T-cell (primary cell): ENCODE results near the gene CEBPE. TPM values are rescaled to one million over a fixed set of nuclear protein-coding genes. Genes with fewer than 3 reads are reported as not detected.

Experiments used
- ATAC-seq, 4 experiments: fragments of 200-7000 bp in 3 of 4; fragments of 150-1000 bp in 1 of 4; cut with Tn5 transposase; replicated peaks in 1 of 4; 1 replicate in 3 of 4; 2 replicates in 1 of 4; pipeline ENCODE4 v1.10.0; 2021; ENCODE audit warnings: moderate library complexity in 3 of 4, mild to moderate bottlenecking in 2 of 4, moderate number of reproducible peaks in 1 of 4
- CTCF ChIA-PET, 2 donors: fragments of 300-600 bp; sonication (Branson Sonifier 250); formaldehyde crosslinking; loops; one replicate each; lab custom pipeline; 2022; ENCODE audit warnings: antibody characterized with exemption in 2 of 2; lab: Charles Lee
- POLR2A ChIA-PET, 2 donors: fragments of 300-600 bp; sonication (Branson Sonifier 250); formaldehyde crosslinking; loops; one replicate each; lab custom pipeline; 2022; ENCODE audit warnings: antibody characterized with exemption in 2 of 2; lab: Charles Lee
- DNase-seq, 35 experiments: peaks; one replicate each; pipeline versions ENCODE4 v3.0.0 to v3.0.0-alpha.2; 2013 to 2023
- H3K27ac ChIP-seq: one replicate; pipeline ENCODE4 v1.5.1; 2013; ENCODE audit warnings: low read length
- H3K27me3 ChIP-seq, 2 experiments: replicated peaks in 1 of 2; 1 replicate in 1 of 2; 2 replicates in 1 of 2; pipeline versions ENCODE4 v1.6.1 to v1.7.0; 2013; ENCODE audit warnings: low read length in 1 of 2, mixed read lengths in 1 of 2; ENCODE audit not compliant: control insufficient read depth in 2 of 2, insufficient read depth in 2 of 2; ENCODE audit errors: extremely low read depth in 1 of 2
- H3K36me3 ChIP-seq, 2 donors: 1 replicate in 1 of 2; 2 replicates in 1 of 2; pipeline versions ENCODE4 v1.6.1 to v1.7.0; 2013; ENCODE audit warnings: low read length in 1 of 2; ENCODE audit not compliant: control insufficient read depth in 2 of 2, insufficient read depth in 1 of 2; ENCODE audit errors: extremely low read depth in 1 of 2
- H3K4me1 ChIP-seq, 2 experiments: 1 replicate in 1 of 2; 2 replicates in 1 of 2; pipeline versions ENCODE4 v1.6.1 to v1.7.0; 2013; ENCODE audit warnings: low read length in 2 of 2, mixed read lengths in 1 of 2; ENCODE audit not compliant: insufficient read depth in 2 of 2, control insufficient read depth in 1 of 2; ENCODE audit errors: extremely low read depth in 1 of 2
- H3K4me3 ChIP-seq, 2 donors: 1 replicate in 1 of 2; 2 replicates in 1 of 2; pipeline versions ENCODE4 v1.5.1 to v1.7.0; 2013; ENCODE audit warnings: mild to moderate bottlenecking in 2 of 2, low read length in 1 of 2, moderate library complexity in 1 of 2; ENCODE audit not compliant: control insufficient read depth in 1 of 2; ENCODE audit errors: extremely low read depth in 1 of 2
- H3K9me3 ChIP-seq: 2 replicates; pipeline ENCODE4 v1.7.0; 2013
- H3K27ac Mint-ChIP-seq, 2 donors: one replicate each; pipeline ENCODE4 v1.8.0; 2020 to 2021; ENCODE audit warnings: mild to moderate bottlenecking in 2 of 2, mixed read lengths in 2 of 2
- H3K27me3 Mint-ChIP-seq, 2 donors: one replicate each; pipeline ENCODE4 v1.8.0; 2021 to 2022; ENCODE audit warnings: mixed read lengths in 2 of 2
- H3K36me3 Mint-ChIP-seq: one replicate; pipeline ENCODE4 v1.8.0; 2021; ENCODE audit warnings: mixed read lengths
- H3K4me1 Mint-ChIP-seq, 3 donors: one replicate each; pipeline ENCODE4 v1.8.0; 2020 to 2022; ENCODE audit warnings: mixed read lengths in 3 of 3, mild to moderate bottlenecking in 1 of 3
- H3K4me3 Mint-ChIP-seq, 3 donors: one replicate each; pipeline ENCODE4 v1.8.0; 2020 to 2022; ENCODE audit warnings: mild to moderate bottlenecking in 3 of 3, mixed read lengths in 3 of 3, moderate library complexity in 3 of 3
- H3K9me3 Mint-ChIP-seq, 3 donors: one replicate each; pipeline ENCODE4 v1.8.0; 2020 to 2022; ENCODE audit warnings: mixed read lengths in 3 of 3
- WGBS: methylation state at CpG from one replicate; pipeline ENCODE4 v1.1.5; 2013; ENCODE audit warnings: missing lambda C conversion rate; ENCODE audit not compliant: insufficient coverage; 5-methylcytosine and 5-hydroxymethylcytosine counted together
- total RNA-seq, 35 experiments: library from RNA in 6 of 35; stranded (reverse) in 6 of 35; fragments of 120-200 nt in 1 of 35; gene quantifications; one replicate each; pipeline versions ENCODE4 v1.2.1 to v1.2.4 and lab custom pipeline; 2013 to 2026

Gene CEBPE
- total RNA-seq, 5 donors from 2014 or later (not counting 1 experiment from before 2014, with no cell fraction given), result 0.33 to 0.82 (median 0.53) TPM

DNA sequence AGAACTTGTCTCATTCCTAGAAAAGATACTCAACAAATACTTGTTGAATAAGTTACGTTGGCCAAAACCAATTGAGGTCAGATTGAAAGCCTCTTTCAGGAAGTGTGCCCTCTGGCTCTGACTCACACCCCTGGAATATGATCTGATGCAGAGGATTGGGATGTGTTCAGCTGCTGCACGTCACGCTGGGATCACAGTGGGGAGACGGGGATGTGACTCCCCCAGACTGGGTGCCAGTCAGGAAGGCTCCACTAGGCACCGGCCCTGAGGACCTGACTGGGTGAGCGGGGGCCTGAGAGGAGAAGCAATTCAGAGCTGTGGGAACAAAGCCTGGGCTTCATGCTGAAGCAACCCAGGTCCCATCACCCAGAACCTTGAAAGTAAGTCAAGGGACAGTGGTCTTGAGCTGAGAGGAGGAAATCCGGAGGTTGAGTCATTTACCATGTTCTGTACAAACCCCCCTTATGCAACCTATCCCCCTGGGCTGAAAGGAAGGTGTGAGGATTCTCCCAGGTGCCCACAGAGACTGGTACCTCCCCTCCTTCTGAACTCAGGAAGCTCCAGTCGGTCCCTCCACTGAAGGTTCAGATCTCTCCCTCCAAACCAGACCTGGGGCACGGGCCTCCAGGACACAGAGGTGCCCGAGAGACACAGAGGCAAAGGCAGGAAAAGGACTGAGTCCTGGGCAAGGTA, 3.9 kb downstream of the CEBPE start:
- DNase-seq, result no peak
- Histone ChIP-seq H3K4me3 (no peak overlapping the region), H3K4me1 (peaks cover 20 to 35% of the 10 kb centered on the region in 2 experiments), H3K36me3 (no peaks in the 10 kb centered on the region), H3K27ac (no peak overlapping the region), H3K27me3 (peaks cover 0 to 39% of the 10 kb centered on the region in 2 experiments), H3K9me3 (no peaks in the 10 kb centered on the region)
- CTCF ChIA-PET, result interaction anchor here in 1 of 2 donors (0.6 kb wide), 1 partner anchor 175 kb away, joined by 5 read pairs; no protein-coding TSS in a partner anchor
- 74% methylated on average over 4 of the region's 10 CpGs for WGBS
- Mint-ChIP-seq H3K27me3 (peaks cover 0 to 11% of the 10 kb centered on the region in 2 donors), H3K9me3 (no peaks in the 10 kb centered on the region), H3K36me3 (no peaks in the 10 kb centered on the region), H3K4me1 (peaks cover 44 to 48% (median 46%) of the 10 kb centered on the region in 3 donors), H3K27ac (peak overlapping the region in 1 of 2 donors; percentile 22), H3K4me3 (no peak overlapping the region)
- ATAC-seq, result no peak
- POLR2A ChIA-PET, result no interaction called here

- Histone ChIP-seq H3K27me3 (peaks cover 0 to 37% of the 10 kb centered on the region in 2 experiments), H3K27ac (no peak overlapping the region), H3K4me1 (peaks cover 17 to 30% of the 10 kb centered on the region in 2 experiments), H3K9me3 (no peaks in the 10 kb centered on the region), H3K4me3 (no peak overlapping the region), H3K36me3 (no peaks in the 10 kb centered on the region)
- Mint-ChIP-seq H3K4me3 (no peak overlapping the region), H3K4me1 (peaks cover 39 to 43% (median 41%) of the 10 kb centered on the region in 3 donors), H3K27me3 (peaks cover 0 to 11% of the 10 kb centered on the region in 2 donors), H3K36me3 (no peaks in the 10 kb centered on the region), H3K27ac (peak overlapping the region in 1 of 2 donors; percentile 22), H3K9me3 (no peaks in the 10 kb centered on the region)
- ChIA-PET POLR2A (no interaction called here), CTCF (no interaction called here)
- DNase-seq (no peak), ATAC-seq (no peak)
- no CpG with 5 or more reads among the region's 4 CpGs for WGBS
These were observed 4.4 kb downstream of the CEBPE start for GRCh38 chr14:23114669-23115038.

- no peaks in the 10 kb centered on the region for H3K36me3 ChIP-seq
- DNase-seq (no peak), ATAC-seq (no peak)
- Mint-ChIP-seq H3K4me3 (no peak overlapping the region), H3K36me3 (no peaks in the 10 kb centered on the region), H3K27me3 (peaks cover 0 to 11% of the 10 kb centered on the region in 2 donors), H3K9me3 (no peaks in the 10 kb centered on the region), H3K27ac (peak overlapping the region in 1 of 2 donors; percentile 41), H3K4me1 (peaks cover 33 to 37% (median 35%) of the 10 kb centered on the region in 3 donors)
- POLR2A ChIA-PET, result no interaction called here
- H3K27me3 ChIP-seq, result peaks cover 0 to 37% of the 10 kb centered on the region in 2 experiments
- 87% methylated on average over 3 of the region's 5 CpGs for WGBS
- H3K27ac ChIP-seq, result no peak overlapping the region
- no peak overlapping the region for H3K4me3 ChIP-seq
- CTCF ChIA-PET, result no interaction called here
- no peaks in the 10 kb centered on the region for H3K9me3 ChIP-seq
- H3K4me1 ChIP-seq, result peaks cover 12 to 25% of the 10 kb centered on the region in 2 experiments
These were observed 5.0 kb downstream of the CEBPE start for GRCh38 chr14:23114120-23114458.

GRCh38 chr14:23113431-23114119, 5.5 kb downstream of the CEBPE start:
- Histone ChIP-seq H3K36me3 (no peaks in the 10 kb centered on the region), H3K4me1 (peaks cover 8 to 19% of the 10 kb centered on the region in 2 experiments), H3K4me3 (no peak overlapping the region), H3K27ac (no peak overlapping the region), H3K27me3 (peaks cover 0 to 37% of the 10 kb centered on the region in 2 experiments), H3K9me3 (no peaks in the 10 kb centered on the region)
- peaks cover 0 to 11% of the 10 kb centered on the region in 2 donors for H3K27me3 Mint-ChIP-seq
- no peak for DNase-seq
- H3K27ac Mint-ChIP-seq, result no peak overlapping the region
- H3K4me1 Mint-ChIP-seq, result peaks cover 28 to 32% (median 30%) of the 10 kb centered on the region in 3 donors
- H3K36me3 Mint-ChIP-seq, result no peaks in the 10 kb centered on the region
- ChIA-PET POLR2A (interaction anchor here in 1 of 2 donors (0.6 kb wide), 2 partner anchors 32 to 70 kb away, joined by 3 to 6 read pairs; no protein-coding TSS in a partner anchor), CTCF (interaction anchor here in 1 of 2 donors (1.8 kb wide), 1 partner anchor 36 kb away, joined by 8 read pairs; no protein-coding TSS in a partner anchor)
- H3K4me3 Mint-ChIP-seq, result no peak overlapping the region
- H3K9me3 Mint-ChIP-seq, result no peaks in the 10 kb centered on the region
- no peak for ATAC-seq
- 79% methylated on average over 5 of the region's 10 CpGs for WGBS

GRCh38 chr14:23112359-23113178, 6.5 kb downstream of the CEBPE start:
- H3K36me3 ChIP-seq, result no peaks in the 10 kb centered on the region
- Mint-ChIP-seq H3K9me3 (no peaks in the 10 kb centered on the region), H3K27ac (no peak overlapping the region), H3K36me3 (no peaks in the 10 kb centered on the region), H3K4me3 (no peak overlapping the region), H3K27me3 (peaks cover 0 to 11% of the 10 kb centered on the region in 2 donors), H3K4me1 (peaks cover 18 to 22% (median 20%) of the 10 kb centered on the region in 3 donors)
- peaks cover 0 to 9% of the 10 kb centered on the region in 2 experiments for H3K4me1 ChIP-seq
- ChIA-PET POLR2A (interaction anchor here in 1 of 2 donors (0.6 kb wide), 1 partner anchor 71 kb away, joined by 6 read pairs; no protein-coding TSS in a partner anchor), CTCF (interaction anchor here in 1 of 2 donors (1.8 kb wide), 1 partner anchor 35 kb away, joined by 8 read pairs; no protein-coding TSS in a partner anchor)
- H3K27me3 ChIP-seq, result peaks cover 0 to 37% of the 10 kb centered on the region in 2 experiments
- H3K9me3 ChIP-seq, result no peaks in the 10 kb centered on the region
- ATAC-seq, result peak in 1 of 4 experiments; percentile 34
- no peak overlapping the region for H3K4me3 ChIP-seq
- peak in 7 of 35 experiments; percentile 18 to 40 (median 31) for DNase-seq
- WGBS, result 45% methylated on average over 10 of the region's 12 CpGs
- no peak overlapping the region for H3K27ac ChIP-seq
